ENCODE results near the gene SULT1E1. TPM values are rescaled to one million over a fixed set of nuclear protein-coding genes. Genes with fewer than 3 reads are reported as not detected.

SULT1E1 gene
- total and polyA plus RNA-seq, 10 of the 15 experiments (the other 5 are each of a cell fraction or from before 2014, with no cell fraction given), result not detected

GRCh38 chr4:69907151-69907550, 47.2 kb upstream of the SULT1E1 start:
- Histone ChIP-seq H3K27me3 (replicated peaks in 1 of 2; ENCODE audit: control insufficient read depth in 2 of 2, insufficient read depth in 2 of 2, low read length in 1 of 2) (no peaks in the 10 kb centered on the region; a peak in 1 of 4 replicates), H3K27ac (ENCODE audit: control insufficient read depth, insufficient read depth) (no peak overlapping the region), H3K9ac (ENCODE audit: control insufficient read depth, insufficient read depth, low read length) (no peak overlapping the region), H3K9me3 (replicated peaks; ENCODE audit: control insufficient read depth, insufficient read depth, low read length) (no peaks in the 10 kb centered on the region), H4K20me1 (ENCODE audit: control insufficient read depth, insufficient read depth) (no peaks in the 10 kb centered on the region), H3K4me3 (no peak overlapping the region), H3K4me1 (ENCODE audit: control insufficient read depth, insufficient read depth, low read length) (peaks cover 7% of the 10 kb centered on the region; the same call in 1 of the 2 replicates), H3K36me3 (ENCODE audit: control insufficient read depth in 2 of 2, insufficient read depth in 2 of 2, low read length in 1 of 2) (no peaks in the 10 kb centered on the region), H3K79me2 (ENCODE audit: control insufficient read depth, insufficient read depth, low read length) (no peaks in the 10 kb centered on the region), H3K4me2 (ENCODE audit: control insufficient read depth, insufficient read depth) (no peak overlapping the region), H2AFZ (ENCODE audit: control insufficient read depth, low read depth, low read length) (no peak overlapping the region)
- in situ Hi-C loops (cut with MboI), result no loop called here
- TF ChIP-seq PAX8 (IDR thresholded peaks at IDR 0.05) (no peak), NR2F1 (conservative IDR thresholded peaks at IDR 0.05) (no peak), RUNX3 (IDR thresholded peaks at IDR 0.05; ENCODE audit: low read length) (no peak), MTA2 (IDR thresholded peaks at IDR 0.05; ENCODE audit: low read depth) (no peak), USF2 (IDR thresholded peaks at IDR 0.05; ENCODE audit: borderline replicate concordance, low read depth, low read length) (no peak), NBN (IDR thresholded peaks at IDR 0.05) (no peak), DPF2 (IDR thresholded peaks at IDR 0.05) (no peak), SP1 (IDR thresholded peaks at IDR 0.05; ENCODE audit: low read depth, low read length) (no peak), POLR2AphosphoS5 (IDR thresholded peaks at IDR 0.05; ENCODE audit: low read length) (no peak), KDM1A (IDR thresholded peaks at IDR 0.05; ENCODE audit: borderline replicate concordance) (no peak), STAT3 (IDR thresholded peaks at IDR 0.05; ENCODE audit: low read depth, low read length) (no peak), TCF3 (IDR thresholded peaks at IDR 0.05; ENCODE audit: borderline replicate concordance, insufficient read depth, low read depth, low read length) (no peak), JUNB (IDR thresholded peaks at IDR 0.05) (no peak)
- TF ChIP-seq, protein P1, sequence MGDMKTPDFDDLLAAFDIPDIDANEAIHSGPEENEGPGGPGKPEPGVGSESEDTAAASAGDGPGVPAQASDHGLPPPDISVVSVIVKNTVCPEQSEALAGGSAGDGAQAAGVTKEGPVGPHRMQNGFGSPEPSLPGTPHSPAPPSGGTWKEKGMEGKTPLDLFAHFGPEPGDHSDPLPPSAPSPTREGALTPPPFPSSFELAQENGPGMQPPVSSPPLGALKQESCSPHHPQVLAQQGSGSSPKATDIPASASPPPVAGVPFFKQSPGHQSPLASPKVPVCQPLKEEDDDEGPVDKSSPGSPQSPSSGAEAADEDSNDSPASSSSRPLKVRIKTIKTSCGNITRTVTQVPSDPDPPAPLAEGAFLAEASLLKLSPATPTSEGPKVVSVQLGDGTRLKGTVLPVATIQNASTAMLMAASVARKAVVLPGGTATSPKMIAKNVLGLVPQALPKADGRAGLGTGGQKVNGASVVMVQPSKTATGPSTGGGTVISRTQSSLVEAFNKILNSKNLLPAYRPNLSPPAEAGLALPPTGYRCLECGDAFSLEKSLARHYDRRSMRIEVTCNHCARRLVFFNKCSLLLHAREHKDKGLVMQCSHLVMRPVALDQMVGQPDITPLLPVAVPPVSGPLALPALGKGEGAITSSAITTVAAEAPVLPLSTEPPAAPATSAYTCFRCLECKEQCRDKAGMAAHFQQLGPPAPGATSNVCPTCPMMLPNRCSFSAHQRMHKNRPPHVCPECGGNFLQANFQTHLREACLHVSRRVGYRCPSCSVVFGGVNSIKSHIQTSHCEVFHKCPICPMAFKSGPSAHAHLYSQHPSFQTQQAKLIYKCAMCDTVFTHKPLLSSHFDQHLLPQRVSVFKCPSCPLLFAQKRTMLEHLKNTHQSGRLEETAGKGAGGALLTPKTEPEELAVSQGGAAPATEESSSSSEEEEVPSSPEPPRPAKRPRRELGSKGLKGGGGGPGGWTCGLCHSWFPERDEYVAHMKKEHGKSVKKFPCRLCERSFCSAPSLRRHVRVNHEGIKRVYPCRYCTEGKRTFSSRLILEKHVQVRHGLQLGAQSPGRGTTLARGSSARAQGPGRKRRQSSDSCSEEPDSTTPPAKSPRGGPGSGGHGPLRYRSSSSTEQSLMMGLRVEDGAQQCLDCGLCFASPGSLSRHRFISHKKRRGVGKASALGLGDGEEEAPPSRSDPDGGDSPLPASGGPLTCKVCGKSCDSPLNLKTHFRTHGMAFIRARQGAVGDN (IDR thresholded peaks at IDR 0.05), result no peak
- TF ChIP-seq, protein P2, sequence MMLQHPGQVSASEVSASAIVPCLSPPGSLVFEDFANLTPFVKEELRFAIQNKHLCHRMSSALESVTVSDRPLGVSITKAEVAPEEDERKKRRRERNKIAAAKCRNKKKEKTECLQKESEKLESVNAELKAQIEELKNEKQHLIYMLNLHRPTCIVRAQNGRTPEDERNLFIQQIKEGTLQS (IDR thresholded peaks at IDR 0.05; ENCODE audit: borderline replicate concordance, extremely low read depth, low read depth, low read length), result no peak
- ChIA-PET RAD21 (ENCODE audit: unreplicated experiment) (no interaction called here), POLR2A (no interaction called here), SMC1A (ENCODE audit: uncharacterized antibody, unreplicated experiment) (no interaction called here), CTCF (no interaction called here)
- WGBS (ENCODE audit: insufficient coverage, insufficient replicate concordance, low lambda C conversion rate, missing lambda C conversion rate), result 0% methylated on average over 1 of the region's 1 CpG
- intact Hi-C loops (cut with micrococcal nuclease; ENCODE audit: unreplicated experiment), result no loop called here
- no peak for FAIRE-seq
- no peak for ATAC-seq
- BruUV-seq (replicated peaks), result no TSS peak
- no peak for DNase-seq (ENCODE audit: low read depth, low spot score)

All from GM12878 (cell line).